GM12892 (cell line): ENCODE results near the gene KPTN.

Source experiments
- POLR2A ChIP-seq: IDR thresholded peaks from 2 replicates; pipeline ENCODE4 v1.6.1; 2011; ENCODE audit warnings: low read depth, low read length, control low read depth
- POLR2AphosphoS5 ChIP-seq: IDR thresholded peaks from 2 replicates; pipeline ENCODE4 v1.6.1; 2011; ENCODE audit warnings: low read depth, low read length, control low read depth
- TAF1 ChIP-seq: IDR thresholded peaks from 2 replicates; pipeline ENCODE4 v1.6.1; 2011; ENCODE audit warnings: low read depth, mild to moderate bottlenecking, control low read depth, low read length, borderline replicate concordance

DNA sequence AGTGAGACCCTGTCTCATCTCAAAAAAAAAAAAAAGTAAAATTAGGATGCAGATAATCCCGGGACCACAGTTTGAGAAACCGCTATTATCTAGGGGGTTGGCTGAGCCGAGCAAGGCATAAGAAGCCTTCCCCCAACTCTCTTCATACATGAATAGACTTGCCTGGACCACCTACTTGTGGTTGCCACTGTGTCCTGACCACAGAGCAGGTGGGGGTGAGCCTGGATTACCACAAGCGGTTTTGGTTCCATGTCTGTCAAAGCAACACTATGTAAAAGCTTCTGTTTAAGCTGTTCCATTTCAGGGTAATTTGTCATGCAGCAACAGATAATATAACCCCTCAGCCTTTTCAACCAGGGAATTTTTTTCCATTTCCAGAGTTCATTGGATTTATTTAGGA is 34.1 kb upstream of the KPTN start:
- TF ChIP-seq POLR2A (no peak), POLR2AphosphoS5 (peak; percentile 38; the same call in 1 of the 2 replicates), TAF1 (no peak)
